Measurements from ENCODE around the gene EXPH5. TPM values are rescaled to one million over a fixed set of nuclear protein-coding genes. Genes with fewer than 3 reads are reported as not detected.

The EXPH5 gene
- total RNA-seq, 1 donor from 2014 or later = 7.6 TPM

DNA sequence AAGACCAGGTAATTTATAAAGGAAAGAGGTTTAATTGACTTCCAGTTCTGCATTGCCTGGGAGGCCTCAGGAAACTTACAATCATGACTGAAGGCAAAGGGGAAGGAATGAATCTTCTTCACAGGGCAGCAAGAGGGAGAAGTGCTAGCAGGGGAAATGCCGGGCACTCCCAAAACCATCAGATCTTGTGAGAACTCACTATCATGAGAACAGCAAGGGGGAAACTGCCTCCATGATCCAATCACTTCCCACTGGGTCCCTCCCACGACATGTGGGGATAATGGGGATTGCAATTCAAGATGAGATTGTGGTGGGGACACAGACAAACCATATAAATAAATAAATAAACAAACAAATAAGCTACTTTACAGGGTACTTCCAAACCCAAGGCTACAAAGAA lies 28.8 kb upstream of the EXPH5 start:
- TF ChIP-seq, protein P1, sequence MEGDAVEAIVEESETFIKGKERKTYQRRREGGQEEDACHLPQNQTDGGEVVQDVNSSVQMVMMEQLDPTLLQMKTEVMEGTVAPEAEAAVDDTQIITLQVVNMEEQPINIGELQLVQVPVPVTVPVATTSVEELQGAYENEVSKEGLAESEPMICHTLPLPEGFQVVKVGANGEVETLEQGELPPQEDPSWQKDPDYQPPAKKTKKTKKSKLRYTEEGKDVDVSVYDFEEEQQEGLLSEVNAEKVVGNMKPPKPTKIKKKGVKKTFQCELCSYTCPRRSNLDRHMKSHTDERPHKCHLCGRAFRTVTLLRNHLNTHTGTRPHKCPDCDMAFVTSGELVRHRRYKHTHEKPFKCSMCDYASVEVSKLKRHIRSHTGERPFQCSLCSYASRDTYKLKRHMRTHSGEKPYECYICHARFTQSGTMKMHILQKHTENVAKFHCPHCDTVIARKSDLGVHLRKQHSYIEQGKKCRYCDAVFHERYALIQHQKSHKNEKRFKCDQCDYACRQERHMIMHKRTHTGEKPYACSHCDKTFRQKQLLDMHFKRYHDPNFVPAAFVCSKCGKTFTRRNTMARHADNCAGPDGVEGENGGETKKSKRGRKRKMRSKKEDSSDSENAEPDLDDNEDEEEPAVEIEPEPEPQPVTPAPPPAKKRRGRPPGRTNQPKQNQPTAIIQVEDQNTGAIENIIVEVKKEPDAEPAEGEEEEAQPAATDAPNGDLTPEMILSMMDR (IDR thresholded peaks at IDR 0.05; ENCODE audit: insufficient read depth, low read length, severe bottlenecking) = no peak
- no peaks in the 10 kb centered on the region for H3K36me3 ChIP-seq (ENCODE audit: control insufficient read depth, insufficient read depth, low read length)
- FAIRE-seq (no peak), DNase-seq (ENCODE audit: low read depth) (no peak)
- no peak overlapping the region for H3K4me3 ChIP-seq (ENCODE audit: low read depth, low read length)
- no peaks in the 10 kb centered on the region for H3K27me3 ChIP-seq (ENCODE audit: control insufficient read depth, insufficient read depth, low read length)

DNA sequence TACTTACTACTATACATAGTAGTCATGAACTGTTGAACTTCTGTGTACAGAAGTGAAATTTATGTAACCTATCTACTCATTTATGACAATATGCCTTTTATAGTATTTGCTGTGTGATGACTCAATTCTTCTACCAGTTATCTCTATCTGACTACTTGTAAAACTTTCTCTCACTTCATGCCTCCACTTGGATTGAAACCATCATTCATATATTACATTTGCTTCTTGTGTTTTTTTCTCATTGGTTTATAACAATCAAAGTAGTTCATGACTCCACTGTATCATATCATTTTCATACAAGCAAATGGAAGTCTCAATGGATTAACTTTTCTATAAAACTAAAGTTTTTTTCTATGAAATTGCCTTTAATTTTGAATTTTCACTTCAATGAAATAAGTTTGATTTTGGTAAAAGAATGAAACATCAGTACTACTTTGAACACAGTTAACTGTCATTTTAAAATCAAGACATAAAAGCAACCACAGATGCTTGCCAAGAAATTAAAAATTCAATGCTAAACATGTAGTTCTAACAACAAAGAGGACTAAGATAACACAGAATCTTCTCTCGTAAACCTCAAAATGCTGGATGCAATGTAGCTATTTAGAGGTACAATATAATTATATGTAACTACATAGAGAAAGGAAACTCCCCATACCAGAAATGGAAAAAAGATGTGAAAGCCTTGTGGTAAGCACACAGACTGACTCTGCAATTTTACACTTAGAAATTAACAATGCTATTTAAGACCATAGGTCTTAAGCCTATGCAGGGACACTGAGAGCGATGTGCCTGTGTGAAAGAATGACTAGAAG lies 27.6 kb upstream of the EXPH5 start:
- H3K4me3 ChIP-seq (ENCODE audit: low read depth, low read length) = no peak overlapping the region
- DNase-seq (ENCODE audit: low read depth) = peak; percentile 78
- no peaks in the 10 kb centered on the region for H3K36me3 ChIP-seq (ENCODE audit: control insufficient read depth, insufficient read depth, low read length)
- TF ChIP-seq, protein P1 (IDR thresholded peaks at IDR 0.05; ENCODE audit: insufficient read depth, low read length, severe bottlenecking) = no peak
- H3K27me3 ChIP-seq (ENCODE audit: control insufficient read depth, insufficient read depth, low read length) = no peaks in the 10 kb centered on the region
- no peak for FAIRE-seq

GRCh38 chr11:108618529-108618928 lies 25.0 kb upstream of the EXPH5 start:
- Histone ChIP-seq H3K4me3 (ENCODE audit: low read depth, low read length) (no peak overlapping the region), H3K27me3 (ENCODE audit: control insufficient read depth, insufficient read depth, low read length) (no peaks in the 10 kb centered on the region), H3K36me3 (ENCODE audit: control insufficient read depth, insufficient read depth, low read length) (no peaks in the 10 kb centered on the region)
- TF ChIP-seq, protein P1 (IDR thresholded peaks at IDR 0.05; ENCODE audit: insufficient read depth, low read length, severe bottlenecking) = no peak
- DNase-seq (ENCODE audit: low read depth) (peak; percentile 46), FAIRE-seq (no peak)

GRCh38 chr11:108617055-108617454 lies 23.5 kb upstream of the EXPH5 start:
- Histone ChIP-seq H3K4me3 (ENCODE audit: low read depth, low read length) (no peak overlapping the region), H3K27me3 (ENCODE audit: control insufficient read depth, insufficient read depth, low read length) (no peaks in the 10 kb centered on the region), H3K36me3 (ENCODE audit: control insufficient read depth, insufficient read depth, low read length) (no peaks in the 10 kb centered on the region)
- TF ChIP-seq, protein P1 (IDR thresholded peaks at IDR 0.05; ENCODE audit: insufficient read depth, low read length, severe bottlenecking) = no peak
- DNase-seq (ENCODE audit: low read depth) = no peak
- no peak for FAIRE-seq

- Histone ChIP-seq H3K27me3 (ENCODE audit: control insufficient read depth, insufficient read depth, low read length) (no peaks in the 10 kb centered on the region), H3K36me3 (ENCODE audit: control insufficient read depth, insufficient read depth, low read length) (no peaks in the 10 kb centered on the region), H3K4me3 (ENCODE audit: low read depth, low read length) (no peak overlapping the region)
- TF ChIP-seq, protein P1 (IDR thresholded peaks at IDR 0.05; ENCODE audit: insufficient read depth, low read length, severe bottlenecking) = no peak
- peak; percentile 98 for FAIRE-seq
- DNase-seq (ENCODE audit: low read depth) = peak; percentile 100
Observed at GRCh38 chr11:108616549-108616948, 23.0 kb upstream of the EXPH5 start.

DNA sequence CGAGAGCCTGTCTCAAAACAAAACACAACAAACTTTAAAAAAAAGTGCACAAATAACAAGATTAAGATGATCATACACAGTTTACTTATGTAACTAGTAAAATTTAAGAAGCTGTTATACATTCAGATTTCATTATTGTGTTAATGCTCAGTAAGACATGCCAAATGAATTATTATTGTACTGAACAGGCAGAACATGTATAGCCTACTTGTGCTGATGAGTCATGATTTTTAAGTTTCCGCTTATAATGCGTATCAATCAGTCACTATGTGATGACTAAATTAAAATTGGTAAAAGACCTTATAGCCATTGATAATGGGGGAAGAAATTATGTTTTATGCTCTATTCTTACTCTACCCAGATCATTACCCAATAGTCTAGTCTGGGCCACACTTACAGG lies 20.5 kb upstream of the EXPH5 start:
- FAIRE-seq = no peak
- peak; percentile 66 for DNase-seq (ENCODE audit: low read depth)
- Histone ChIP-seq H3K27me3 (ENCODE audit: control insufficient read depth, insufficient read depth, low read length) (no peaks in the 10 kb centered on the region), H3K36me3 (ENCODE audit: control insufficient read depth, insufficient read depth, low read length) (no peaks in the 10 kb centered on the region), H3K4me3 (ENCODE audit: low read depth, low read length) (no peak overlapping the region)
- TF ChIP-seq, protein P1 (IDR thresholded peaks at IDR 0.05; ENCODE audit: insufficient read depth, low read length, severe bottlenecking) = no peak
